GM12864 (cell line): Measurements from ENCODE around the gene ZHX3.

ENCODE experiments used
- DNase-seq: peaks from one replicate; pipeline ENCODE4 v3.0.0-alpha.2; 2011; ENCODE audit warnings: low read depth
- H3K4me3 ChIP-seq: 2 replicates; pipeline ENCODE4 v1.5.1; 2011; ENCODE audit warnings: mild to moderate bottlenecking, low read depth, low read length, control low read depth
- TF ChIP-seq, protein P1 (sequence below): IDR thresholded peaks from 2 replicates; pipeline ENCODE4 v1.5.1; 2011; ENCODE audit warnings: low read depth, mild to moderate bottlenecking, moderate library complexity, low read length, control low read depth, inconsistent platforms; ENCODE audit errors: missing control alignments

The ZHX3 gene

DNA sequence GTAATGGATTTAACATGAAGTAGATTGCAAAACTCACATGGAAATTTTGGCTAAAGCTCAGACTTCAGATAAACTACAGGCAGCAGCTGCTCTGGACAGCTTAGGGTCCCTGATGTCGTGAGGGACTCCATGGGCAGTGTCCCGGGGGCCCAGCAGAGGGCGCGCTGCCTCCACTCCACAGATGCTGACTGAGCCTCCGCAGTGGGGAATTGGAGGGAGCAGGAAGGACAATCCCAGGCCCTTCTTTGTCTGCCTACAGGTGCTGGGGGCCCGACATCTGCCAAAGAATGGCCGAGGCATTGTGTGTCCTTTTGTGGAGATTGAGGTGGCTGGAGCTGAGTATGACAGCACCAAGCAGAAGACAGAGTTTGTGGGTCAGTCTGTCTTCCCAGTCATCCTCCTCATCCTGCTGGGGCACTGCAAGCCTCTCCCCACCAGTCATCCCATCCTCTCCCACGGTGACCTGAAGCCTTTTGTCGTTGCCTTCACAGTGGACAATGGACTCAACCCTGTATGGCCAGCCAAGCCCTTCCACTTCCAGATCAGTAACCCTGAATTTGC, 144.3 kb downstream of the ZHX3 start:
- H3K4me3 ChIP-seq = no peak overlapping the region
- TF ChIP-seq, protein P1, sequence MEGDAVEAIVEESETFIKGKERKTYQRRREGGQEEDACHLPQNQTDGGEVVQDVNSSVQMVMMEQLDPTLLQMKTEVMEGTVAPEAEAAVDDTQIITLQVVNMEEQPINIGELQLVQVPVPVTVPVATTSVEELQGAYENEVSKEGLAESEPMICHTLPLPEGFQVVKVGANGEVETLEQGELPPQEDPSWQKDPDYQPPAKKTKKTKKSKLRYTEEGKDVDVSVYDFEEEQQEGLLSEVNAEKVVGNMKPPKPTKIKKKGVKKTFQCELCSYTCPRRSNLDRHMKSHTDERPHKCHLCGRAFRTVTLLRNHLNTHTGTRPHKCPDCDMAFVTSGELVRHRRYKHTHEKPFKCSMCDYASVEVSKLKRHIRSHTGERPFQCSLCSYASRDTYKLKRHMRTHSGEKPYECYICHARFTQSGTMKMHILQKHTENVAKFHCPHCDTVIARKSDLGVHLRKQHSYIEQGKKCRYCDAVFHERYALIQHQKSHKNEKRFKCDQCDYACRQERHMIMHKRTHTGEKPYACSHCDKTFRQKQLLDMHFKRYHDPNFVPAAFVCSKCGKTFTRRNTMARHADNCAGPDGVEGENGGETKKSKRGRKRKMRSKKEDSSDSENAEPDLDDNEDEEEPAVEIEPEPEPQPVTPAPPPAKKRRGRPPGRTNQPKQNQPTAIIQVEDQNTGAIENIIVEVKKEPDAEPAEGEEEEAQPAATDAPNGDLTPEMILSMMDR = peak; percentile 91
- no peak for DNase-seq

DNA sequence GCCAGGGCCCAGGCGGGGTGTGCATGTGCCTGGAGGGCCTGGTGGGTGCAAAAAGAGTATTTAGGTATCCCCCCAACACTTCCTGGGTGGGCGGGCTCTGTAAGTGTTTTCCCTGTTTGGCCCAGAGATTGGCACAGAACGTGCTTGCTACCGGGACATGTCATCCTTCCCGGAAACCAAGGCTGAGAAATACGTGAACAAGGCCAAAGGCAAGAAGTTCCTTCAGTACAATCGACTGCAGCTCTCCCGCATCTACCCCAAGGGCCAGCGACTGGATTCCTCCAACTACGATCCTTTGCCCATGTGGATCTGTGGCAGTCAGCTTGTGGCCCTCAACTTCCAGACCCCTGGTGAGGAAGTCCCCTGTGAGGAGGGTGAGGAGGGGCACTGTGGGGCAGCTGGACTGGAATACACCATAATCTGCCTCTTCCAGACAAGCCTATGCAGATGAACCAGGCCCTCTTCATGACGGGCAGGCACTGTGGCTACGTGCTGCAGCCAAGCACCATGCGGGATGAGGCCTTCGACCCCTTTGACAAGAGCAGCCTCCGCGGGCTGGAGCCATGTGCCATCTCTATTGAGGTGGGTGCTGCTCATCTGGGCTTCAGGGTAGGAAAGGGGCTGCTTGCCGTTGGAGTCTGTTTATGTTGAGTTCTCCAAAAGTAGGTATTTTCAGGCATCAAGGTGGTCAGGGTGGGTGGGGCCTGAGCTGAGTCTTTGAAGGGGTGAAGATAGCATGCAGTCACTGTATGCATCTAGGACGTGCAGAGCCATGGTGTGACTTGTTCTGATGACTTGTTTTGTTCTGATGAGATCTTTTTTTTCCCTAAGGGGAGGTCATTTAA, 145.0 kb downstream of the ZHX3 start:
- no peak for DNase-seq
- TF ChIP-seq, protein P1 = no peak
- no peak overlapping the region for H3K4me3 ChIP-seq

DNA sequence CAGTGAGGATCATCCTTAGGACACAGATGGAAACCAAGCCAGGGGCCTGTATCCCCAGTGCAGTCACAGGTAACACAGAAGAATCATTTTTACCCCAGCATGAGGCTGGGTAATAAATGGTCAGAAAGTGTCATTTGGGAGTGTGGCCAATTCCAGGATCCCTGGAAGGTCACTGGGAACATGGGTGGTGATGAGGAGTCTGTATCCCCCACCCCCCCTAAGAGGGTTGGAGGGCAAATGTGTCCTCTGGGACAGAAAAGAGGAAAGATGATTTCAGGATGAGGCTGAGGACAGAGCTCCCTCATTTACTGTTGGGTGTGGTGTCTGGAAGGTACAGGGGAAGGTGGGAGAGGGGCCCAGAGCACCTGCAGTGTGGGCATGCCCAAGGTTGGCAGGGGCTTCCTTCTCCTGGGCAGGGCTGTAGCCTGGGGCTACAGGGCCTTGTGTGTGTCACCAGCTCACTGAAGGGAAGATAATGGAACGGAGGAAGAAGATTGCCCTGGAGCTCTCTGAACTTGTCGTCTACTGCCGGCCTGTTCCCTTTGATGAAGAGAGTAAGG, 145.7 kb downstream of the ZHX3 start:
- H3K4me3 ChIP-seq = no peak overlapping the region
- DNase-seq = no peak
- TF ChIP-seq, protein P1 = no peak

DNA sequence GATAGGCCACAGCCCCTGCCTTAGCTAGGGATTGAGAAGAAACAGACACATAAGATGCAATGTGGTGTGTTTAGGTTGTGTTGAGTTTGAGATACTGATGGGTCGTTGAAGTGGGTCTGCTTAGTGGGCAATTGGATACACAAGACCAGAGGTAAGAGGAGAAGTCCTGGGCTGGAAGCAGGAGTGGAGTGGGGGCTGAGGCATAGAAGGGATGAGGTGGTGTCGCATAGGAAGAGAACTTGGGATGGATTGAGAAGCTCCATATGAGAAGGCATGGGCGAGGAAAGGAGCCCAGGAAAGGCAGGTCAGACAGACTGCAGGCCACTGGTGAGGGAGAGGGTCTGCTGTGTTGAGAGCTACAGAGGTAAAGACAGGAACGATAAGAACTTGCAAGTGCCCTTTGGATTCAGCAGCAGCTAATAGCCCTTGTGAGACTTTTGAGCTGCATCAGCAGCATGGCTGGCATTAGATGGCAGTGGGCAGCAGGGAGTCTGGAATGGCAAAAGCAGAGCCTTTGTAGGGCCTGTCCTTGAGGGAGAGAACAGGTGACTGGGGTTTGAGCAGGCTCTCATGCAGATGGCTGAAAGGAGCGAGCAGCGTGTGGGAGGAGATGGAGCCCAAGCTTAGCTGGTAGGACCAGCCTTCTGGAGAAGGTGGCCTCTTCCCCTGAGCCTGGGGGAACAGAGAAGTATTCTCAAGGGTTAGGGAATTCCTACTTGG, 147.0 kb downstream of the ZHX3 start:
- no peak overlapping the region for H3K4me3 ChIP-seq
- TF ChIP-seq, protein P1 = no peak
- DNase-seq = no peak

DNA sequence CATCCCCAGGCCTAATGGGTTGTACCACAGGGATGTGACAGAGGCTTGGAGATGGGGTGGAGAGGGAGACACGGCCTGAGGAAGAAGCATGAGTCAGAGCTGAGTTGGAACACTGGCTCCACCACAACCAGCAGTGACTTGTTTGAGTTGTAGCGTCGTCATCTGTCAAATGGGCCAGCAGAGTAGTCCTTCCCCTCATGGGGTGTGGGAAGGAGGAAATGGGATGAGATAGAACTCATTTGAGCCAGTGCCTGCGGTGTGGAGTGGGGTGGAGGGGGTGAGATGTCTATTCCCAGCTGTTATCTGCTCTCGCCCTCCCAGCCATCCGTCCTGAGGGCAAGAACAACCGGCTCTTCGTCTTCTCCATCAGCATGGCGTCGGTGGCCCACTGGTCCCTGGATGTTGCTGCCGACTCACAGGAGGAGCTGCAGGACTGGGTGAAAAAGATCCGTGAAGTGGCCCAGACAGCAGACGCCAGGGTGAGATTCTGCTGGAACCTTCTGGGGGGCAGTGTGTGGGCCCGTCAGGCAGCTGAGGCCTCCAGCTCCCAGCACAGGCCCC, 147.7 kb downstream of the ZHX3 start:
- TF ChIP-seq, protein P1 = no peak
- no peak for DNase-seq

DNA sequence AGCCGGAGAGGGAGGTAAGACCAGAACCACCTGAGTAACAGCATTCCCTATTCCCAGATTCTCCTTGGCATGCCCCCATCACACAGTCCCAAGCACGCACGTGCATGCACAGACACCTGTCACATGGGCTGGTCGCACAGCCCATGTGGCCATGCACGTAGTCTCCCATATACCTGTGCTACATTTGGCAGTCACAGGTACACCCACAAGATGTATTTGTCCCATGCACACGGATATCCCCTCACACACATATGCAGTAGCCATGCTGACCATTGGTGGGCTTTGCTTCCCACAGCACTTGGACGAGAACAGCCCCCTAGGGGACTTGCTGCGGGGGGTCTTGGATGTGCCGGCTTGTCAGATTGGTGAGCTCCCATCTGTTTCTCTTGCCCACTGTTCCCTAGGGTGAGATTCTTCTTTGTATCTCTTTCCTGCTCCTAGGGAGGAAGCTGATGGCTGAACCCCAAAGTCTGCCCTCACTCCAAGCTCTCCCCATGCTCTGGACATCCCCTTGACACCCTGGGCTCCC, 148.3 kb downstream of the ZHX3 start:
- TF ChIP-seq, protein P1 = no peak
- no peak for DNase-seq
- H3K4me3 ChIP-seq = no peak overlapping the region

More for the DNA sequence above, 147.7 kb downstream of the ZHX3 start:
- no peak overlapping the region for H3K4me3 ChIP-seq
